ENCODE data around the gene GSTM1.

- TF ChIP-seq CTCF (IDR thresholded peaks at IDR 0.05) (no peak), POLR2A (IDR thresholded peaks at IDR 0.05) (no peak)
Measured at GRCh38 chr1:109669246-109669948, 18.2 kb upstream of the GSTM1 start.
